Stimulated activated CD4-positive, alpha-beta T cell treated with anti-CD3 and anti-CD28 coated beads, Interleukin-15, amount 100 ng/mL, for 48 hours (primary cell): ENCODE results near the gene MORN5.

Experiments used
- DNase-seq, 2 donors: peaks; one replicate each; pipeline ENCODE4 v3.0.0-alpha.2; 2020; ENCODE audit warnings: low read depth in 2 of 2

MORN5 gene

GRCh38 chr9:122143876-122144405 lies 15.8 kb upstream of the MORN5 start:
- no peak for DNase-seq

GRCh38 chr9:122144836-122145591 lies 14.7 kb upstream of the MORN5 start:
- no peak for DNase-seq

GRCh38 chr9:122145592-122145863 lies 14.2 kb upstream of the MORN5 start:
- DNase-seq = no peak

- DNase-seq = no peak
Measured at GRCh38 chr9:122151267-122151828, 8.4 kb upstream of the MORN5 start.

GRCh38 chr9:122155796-122156195 lies 3.9 kb upstream of the MORN5 start:
- DNase-seq = no peak

- DNase-seq = no peak
Measured at GRCh38 chr9:122158202-122158601, 1.5 kb upstream of the MORN5 start.

GRCh38 chr9:122159925-122160246 lies 178 bp downstream of the MORN5 start:
- DNase-seq = no peak

- DNase-seq = no peak
Measured at GRCh38 chr9:122162415-122162814, 2.7 kb downstream of the MORN5 start.

- no peak for DNase-seq
Measured at GRCh38 chr9:122164286-122164685, 4.6 kb downstream of the MORN5 start.

GRCh38 chr9:122168356-122168755 lies 8.6 kb downstream of the MORN5 start:
- no peak for DNase-seq

- no peak for DNase-seq
Measured at GRCh38 chr9:122172131-122172530, 12.4 kb downstream of the MORN5 start.

GRCh38 chr9:122173670-122174069 lies 14.0 kb downstream of the MORN5 start:
- no peak for DNase-seq

- DNase-seq = no peak
Measured at GRCh38 chr9:122176916-122177315, 17.2 kb downstream of the MORN5 start.

- DNase-seq = no peak
Measured at GRCh38 chr9:122179054-122179689, 19.5 kb downstream of the MORN5 start.

GRCh38 chr9:122179690-122180074 lies 20.0 kb downstream of the MORN5 start:
- DNase-seq = no peak

GRCh38 chr9:122180633-122181032 lies 20.9 kb downstream of the MORN5 start:
- no peak for DNase-seq

- DNase-seq = no peak
Measured at GRCh38 chr9:122183501-122183900, 23.8 kb downstream of the MORN5 start.

- DNase-seq = no peak
Measured at GRCh38 chr9:122184551-122184950, 24.8 kb downstream of the MORN5 start.

GRCh38 chr9:122186301-122186700 lies 26.6 kb downstream of the MORN5 start:
- no peak for DNase-seq

- no peak for DNase-seq
Measured at GRCh38 chr9:122186777-122187470, 27.2 kb downstream of the MORN5 start.

- no peak for DNase-seq
Measured at GRCh38 chr9:122188369-122188768, 28.7 kb downstream of the MORN5 start.

GRCh38 chr9:122190597-122191381 lies 31.1 kb downstream of the MORN5 start:
- no peak for DNase-seq
